GM18502 (cell line): ENCODE results near the gene ZFP91.

Source experiments
- ATAC-seq: cut with Tn5 transposase; IDR thresholded peaks from one replicate; pipeline ENCODE4 v1.9.1; 2021; ENCODE audit warnings: mild to moderate bottlenecking; ENCODE audit not compliant: unreplicated experiment, poor library complexity

Gene ZFP91

DNA sequence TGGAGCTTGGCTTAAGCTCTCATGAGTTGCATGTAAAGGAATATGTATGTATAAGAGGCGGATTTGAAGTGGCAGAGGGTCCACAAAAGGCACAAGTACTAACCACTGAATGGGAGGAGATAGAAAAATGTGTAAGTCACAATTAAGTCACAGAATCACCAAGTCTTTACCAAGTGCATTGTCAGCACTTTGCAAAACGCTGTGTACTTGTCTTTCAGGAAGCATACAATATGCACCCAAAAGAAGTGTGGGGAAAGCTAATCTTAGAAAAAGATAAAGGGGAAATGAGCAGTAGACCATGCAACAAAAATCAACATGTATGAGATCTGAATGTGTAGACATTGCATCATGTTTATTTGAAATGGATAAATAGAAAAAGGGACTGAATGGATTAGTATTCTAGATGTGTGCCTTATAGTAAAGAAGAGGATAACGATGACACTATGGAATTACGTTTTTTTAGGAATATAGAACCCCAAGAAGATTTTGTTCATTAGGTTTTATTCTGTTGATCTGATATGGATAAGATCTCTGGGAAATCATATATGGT lies 48.1 kb downstream of the ZFP91 start:
- ATAC-seq = no peak

DNA sequence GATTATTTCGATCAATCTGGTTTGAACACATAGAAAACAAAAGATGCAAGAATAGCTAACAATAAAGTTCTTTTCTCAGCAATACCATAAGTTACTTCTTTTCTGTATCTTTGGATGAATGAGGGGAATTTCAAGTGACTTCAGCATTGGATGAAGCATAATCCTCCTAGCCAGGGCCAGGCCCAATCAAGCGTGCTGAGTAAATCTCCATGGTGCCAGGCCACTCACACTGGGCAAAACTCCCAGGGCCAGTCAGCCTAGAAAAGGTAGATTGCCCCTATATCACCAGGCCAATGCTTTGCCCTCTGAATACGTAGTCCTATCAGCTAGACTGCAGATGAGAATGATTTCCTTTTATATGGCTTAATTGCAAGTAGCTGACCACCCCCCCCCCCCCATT lies 49.6 kb downstream of the ZFP91 start:
- no peak for ATAC-seq

DNA sequence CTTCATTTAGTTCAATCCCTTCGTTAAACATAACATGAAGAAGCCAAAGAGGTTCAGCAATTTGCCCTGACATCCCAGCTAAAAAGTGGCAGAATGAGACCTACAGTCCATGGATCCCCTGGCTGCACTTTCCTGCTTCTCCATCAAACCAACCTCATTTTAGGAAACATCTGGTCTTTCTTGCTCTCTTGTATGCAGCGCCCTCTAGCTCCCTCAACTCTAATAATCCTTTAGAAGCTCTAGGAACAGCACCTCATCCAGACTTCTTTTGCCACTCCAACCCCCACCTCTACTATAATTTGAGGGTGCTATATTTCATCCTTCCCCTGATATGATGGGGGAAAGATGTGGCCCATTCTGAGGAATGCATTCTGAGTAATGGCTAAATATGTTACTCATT lies 51.0 kb downstream of the ZFP91 start:
- ATAC-seq = peak; percentile 44

DNA sequence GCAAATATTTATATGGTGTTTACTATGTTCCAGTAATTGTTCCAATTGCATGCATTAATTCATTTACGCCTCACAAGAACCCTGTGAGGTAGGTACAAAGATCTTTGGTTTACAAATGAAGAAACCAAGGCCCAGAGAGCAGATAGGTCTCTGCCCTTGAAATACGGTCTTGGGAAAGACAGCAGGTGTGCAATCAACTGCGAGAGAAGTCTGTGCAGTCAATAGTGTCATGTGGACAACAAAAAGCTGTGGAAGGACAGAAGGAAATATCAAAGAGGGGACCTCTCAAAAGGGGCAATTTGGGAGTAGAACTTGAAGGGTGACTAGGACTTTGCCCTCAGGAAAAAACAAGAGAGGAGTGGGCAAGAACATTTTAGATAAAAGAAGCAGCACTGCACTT lies 52.5 kb downstream of the ZFP91 start:
- no peak for ATAC-seq

DNA sequence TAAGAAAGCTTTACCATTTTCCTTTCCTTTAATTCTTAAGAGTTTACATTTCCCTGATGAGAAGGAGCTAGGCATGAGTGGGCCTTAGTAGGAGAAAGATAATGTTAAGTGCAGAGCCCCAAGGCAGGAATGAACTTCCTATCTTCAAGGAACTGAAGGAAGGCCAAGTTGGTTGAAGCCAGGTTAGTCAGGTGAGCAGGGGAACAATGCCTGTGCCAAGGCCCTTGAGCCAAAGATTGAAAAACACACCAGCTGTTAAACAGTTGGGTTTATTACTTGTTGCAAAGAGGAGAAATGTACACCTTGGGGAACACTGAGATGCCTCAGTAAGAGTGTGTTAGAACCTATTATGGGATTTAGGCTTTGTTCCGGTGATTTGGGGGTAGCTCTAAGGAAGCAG lies 53.6 kb downstream of the ZFP91 start:
- no peak for ATAC-seq

DNA sequence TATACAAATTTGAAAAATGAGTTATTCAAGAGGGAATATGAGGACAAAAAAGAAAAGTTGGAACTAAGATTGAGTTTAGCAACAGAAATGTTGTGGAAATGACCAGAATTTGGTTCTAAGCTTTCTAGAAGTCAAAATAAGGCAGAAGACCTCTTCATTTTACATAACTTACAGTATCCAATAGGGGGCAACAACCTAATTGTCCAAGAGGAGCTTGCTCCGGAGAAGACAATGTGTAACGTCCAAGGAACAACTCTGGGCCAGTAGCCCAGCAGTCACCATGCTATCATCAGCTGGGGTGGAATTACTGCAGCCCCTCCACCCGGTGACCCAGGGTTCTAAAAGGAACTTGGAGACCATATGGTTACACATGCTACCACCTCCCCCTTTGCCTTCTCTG lies 57.7 kb downstream of the ZFP91 start:
- no peak for ATAC-seq

DNA sequence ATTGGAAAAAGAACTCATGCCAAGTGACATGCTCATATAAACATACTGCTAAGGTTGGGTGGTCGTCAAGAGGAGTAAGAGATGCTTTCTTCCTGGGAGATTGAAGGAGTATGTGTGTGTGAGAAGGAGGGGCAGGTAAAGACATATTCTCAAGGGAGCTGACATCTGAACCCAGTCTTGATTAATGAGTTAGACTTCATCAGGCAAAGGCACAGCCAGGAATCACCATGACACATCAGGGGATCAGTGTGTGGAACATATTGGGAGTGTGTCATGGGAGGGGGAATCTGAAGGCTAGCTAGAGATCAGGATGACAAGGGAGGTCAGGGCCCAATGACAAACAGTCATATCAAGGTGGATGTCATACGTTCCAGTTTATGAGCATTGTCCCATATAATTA lies 58.5 kb downstream of the ZFP91 start:
- ATAC-seq = no peak

DNA sequence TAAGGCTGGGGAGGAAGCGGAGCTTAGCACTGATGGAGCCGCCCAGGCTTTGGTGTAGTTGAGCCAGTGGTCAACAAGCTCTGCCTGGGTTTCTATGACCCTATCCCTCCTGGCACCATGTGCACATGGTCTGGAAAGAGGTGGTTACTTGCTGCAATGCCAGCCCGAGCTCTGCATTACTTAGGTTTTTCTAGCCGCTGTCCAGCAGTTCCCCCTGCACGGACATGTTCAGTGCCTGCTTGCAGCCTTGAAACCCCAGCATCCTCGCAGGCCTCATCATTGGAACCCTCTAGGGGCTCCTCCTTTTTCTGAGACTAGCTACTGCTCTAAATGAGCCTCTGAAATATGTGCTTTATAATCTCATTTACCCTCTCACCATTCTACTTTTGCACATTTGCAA lies 60.2 kb downstream of the ZFP91 start:
- ATAC-seq = no peak

DNA sequence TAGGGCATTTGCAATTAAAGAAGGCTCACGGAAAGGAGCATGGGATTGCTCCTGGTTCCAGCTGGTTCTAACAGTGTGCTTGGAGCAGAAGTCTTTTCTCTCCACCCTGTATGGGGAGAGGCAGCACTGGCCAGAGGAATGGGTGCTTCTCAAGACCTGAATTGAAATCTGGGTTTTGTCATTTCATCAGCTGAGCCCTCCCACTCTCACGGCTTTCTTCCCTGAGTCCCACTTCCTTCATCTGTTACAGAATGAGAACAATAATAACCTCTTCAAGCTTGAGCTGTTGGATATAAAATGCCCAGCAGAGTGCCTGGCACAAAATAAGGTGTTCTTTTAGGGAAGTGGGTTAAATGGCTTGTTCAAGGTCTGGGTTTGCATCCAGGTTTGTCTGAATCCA lies 60.8 kb downstream of the ZFP91 start:
- no peak for ATAC-seq

DNA sequence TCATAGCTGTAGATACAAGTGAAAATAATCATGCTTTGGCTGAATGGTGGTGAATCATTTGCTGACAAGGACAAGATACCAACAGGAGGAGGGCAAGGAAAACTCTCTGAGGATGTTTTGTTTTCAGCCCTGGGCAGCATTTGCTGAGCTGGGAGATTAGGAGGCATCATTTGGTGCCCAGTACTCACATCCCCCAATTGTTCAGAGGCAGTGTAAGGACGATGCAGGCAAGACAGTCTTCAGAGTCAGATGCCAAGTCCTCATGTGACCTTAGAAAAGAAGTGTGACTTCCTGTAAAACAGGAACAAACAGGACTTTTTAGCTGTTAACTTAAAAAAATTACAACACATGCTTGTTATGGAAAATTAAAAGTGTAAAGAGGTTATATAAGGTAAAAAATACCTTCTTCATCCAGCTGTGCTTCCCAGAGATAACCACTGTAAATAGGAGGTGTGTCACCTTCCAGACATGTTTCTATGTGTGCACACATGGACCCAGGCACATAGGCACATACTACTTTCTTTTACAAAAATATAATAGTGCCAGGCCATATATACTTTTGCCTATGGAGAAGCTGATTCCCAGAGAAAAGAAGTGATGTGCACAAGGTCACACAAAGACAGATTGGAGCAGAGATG lies 61.6 kb downstream of the ZFP91 start:
- ATAC-seq = no peak

DNA sequence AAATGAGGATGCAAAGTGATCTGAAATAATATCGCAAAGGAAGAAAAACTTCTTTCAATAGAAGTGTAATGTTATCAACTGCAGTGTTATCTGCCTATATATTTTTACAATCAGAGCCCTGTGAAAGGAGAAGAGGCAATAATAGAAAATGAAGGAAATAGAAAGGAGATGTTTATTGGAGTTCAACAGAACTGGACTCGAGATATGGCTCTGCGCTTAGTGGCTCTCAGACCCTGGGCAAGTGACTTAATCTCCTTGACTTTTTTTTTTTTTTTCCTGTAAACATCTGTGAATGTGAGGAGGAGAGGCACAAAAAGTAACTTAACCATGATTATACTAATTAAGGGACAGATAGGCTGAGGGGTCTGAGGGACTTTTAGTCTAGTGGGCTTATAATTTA lies 62.5 kb downstream of the ZFP91 start:
- no peak for ATAC-seq

DNA sequence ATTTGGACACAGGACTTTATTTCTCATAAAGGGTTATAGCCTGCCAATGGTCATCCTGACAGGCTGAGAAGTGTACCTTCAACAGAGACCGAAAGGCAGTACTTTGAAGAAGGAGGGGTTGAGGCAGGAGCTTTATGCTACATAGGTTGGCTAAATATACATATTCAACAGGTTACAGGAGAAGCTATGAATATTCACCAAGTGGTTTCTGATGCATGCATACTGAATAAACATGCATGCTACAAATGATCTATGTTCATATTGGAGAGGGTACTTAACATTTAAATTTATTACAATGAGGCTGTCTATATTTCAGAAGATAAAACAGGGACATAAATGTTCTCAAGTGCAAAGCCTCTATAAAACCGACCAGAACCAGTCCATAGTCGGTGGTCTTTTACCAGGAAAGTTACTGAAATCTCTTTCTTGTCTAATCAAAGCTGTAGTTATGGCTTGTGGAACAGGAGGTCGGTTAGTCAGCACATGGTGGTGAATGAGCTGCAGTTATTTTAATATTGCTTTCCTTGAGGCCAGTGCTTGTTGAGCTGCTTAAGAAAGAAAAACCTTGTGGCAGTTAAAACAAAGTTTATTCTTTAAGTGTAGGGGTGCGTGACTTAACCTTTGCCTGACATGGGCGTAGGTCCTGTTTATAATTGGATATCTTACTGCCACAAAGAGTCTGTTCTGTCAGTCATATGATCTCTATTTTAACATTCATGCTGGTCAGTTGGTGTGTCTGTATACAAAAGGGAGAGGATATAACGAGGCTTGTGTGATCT lies 63.1 kb downstream of the ZFP91 start:
- ATAC-seq = no peak

DNA sequence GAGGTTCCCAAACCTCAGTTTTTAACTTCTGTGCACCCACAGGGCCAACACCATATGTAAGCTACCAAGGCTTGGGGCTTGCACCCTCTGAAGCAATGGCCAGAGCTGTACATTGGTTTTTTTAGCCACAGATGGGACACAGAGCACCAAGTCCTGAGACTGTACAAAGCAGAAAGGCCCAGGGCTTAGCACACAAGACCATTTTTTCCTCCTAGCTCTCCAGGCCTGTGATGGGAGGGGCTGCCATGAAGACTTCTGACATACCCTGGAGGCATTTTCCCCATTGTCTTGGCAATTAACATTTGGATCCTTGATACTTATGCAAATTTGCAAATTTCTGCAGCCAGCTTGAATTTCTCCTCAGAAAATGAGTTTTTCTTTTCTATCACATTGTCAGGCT lies 67.0 kb downstream of the ZFP91 start:
- ATAC-seq = no peak

DNA sequence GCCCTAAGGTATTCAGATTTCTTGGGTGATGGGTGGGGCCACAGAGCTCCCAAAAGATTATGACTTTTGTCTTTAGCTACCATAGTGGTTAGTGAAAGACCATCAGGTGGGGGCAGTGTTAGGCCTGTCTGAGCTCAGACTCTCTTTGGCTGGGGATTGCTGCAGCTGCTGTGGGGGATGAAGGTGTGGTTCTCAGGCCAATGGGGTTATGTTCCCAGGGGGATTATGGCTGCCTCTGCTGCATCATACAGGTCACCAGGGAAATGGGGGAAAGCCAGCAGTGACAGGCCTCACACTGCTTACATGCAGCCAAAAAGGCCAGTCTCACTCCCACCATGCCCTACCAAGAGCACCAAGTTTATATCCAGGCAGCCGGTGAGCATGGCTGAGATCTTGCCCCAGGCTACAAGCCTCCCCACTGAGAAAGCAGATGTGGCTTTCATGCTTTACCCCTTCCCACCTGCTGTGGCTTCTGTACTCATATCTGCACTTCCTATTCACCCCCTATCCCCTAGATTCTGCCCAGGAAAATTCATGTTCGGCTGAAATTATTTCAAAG lies 68.4 kb downstream of the ZFP91 start:
- ATAC-seq = peak; percentile 85

DNA sequence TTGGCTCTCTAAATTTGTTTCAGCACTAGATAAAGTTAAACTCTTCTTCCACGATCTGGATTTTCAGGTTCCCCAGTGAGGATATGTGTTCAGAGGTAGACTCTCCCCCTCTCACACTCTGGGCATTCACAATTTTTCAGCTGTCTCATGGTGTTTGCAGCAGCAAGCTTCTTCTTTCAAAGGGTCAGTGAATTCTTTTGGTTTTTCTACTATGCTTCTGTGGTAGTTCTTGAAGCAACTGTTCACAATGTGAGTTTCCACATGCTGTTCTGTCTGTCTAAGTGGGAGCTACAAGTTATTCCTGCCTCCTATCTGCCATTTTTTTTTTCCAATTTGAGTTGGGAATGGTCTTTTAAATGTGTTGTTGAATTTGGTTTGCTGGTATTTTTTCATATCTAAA lies 69.0 kb downstream of the ZFP91 start:
- peak; percentile 13 for ATAC-seq

DNA sequence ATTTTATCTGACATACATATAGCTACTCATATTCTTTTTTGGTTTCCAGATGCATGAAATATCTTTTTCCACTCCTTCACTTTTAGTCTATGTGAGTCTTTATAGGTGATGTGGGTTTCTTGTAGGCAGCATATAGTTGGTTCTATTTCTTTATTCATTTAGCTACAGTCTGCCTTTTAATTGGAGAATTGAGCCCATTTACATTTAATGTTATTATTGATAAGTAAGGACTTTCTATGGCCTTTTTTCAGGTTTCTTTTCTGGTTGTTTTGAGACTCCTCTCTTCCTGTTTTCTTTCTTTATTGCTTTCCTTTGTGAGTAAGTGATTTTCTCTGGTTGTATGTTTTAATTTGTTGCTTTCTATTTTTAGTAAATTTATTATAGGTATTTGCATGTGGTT lies 70.8 kb downstream of the ZFP91 start:
- ATAC-seq = no peak

DNA sequence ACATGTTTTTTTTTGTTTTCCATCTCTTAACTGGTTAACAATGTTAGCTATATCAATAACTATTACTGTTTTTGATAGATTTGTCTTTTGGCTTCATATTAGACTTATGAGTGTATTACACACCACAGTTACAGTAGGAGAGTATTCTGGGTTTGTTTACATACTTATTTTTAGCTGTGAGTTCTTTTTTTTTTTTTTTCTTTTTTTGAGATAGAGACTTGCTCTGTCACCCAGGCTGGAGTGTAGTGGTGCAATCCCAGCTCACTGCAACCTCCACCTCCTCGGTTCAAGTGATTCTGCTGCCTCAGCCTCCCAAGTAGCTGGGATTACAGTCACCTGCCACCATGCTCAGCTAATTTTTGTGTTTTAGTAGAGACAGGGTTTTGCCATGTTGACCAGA lies 71.6 kb downstream of the ZFP91 start:
- no peak for ATAC-seq

DNA sequence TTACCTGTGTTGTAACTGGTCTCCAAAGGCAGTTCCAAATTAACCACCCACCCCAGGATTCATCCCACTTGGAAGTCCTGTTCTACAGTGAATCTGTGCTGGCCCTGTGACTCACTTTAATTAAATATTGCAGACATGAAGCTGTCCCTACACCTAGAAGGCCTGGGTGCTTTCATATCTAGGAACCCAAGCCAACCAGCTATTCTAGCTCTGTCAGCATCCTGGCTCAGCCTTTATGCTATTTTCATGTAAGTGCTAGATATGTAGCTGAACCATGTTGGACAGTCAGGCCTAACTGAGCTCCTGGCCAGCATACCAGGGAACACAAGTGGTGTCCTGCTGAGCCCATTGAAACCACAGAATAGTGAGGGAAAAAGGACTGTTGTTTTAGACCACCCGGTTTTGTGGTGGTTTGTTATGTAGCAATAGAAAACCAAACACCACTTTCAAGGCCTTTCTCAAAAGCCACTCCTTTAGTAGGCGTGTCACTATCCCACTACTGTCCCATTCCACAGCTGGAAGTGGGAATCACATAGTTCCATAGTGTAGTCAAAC lies 73.9 kb downstream of the ZFP91 start:
- ATAC-seq = no peak

DNA sequence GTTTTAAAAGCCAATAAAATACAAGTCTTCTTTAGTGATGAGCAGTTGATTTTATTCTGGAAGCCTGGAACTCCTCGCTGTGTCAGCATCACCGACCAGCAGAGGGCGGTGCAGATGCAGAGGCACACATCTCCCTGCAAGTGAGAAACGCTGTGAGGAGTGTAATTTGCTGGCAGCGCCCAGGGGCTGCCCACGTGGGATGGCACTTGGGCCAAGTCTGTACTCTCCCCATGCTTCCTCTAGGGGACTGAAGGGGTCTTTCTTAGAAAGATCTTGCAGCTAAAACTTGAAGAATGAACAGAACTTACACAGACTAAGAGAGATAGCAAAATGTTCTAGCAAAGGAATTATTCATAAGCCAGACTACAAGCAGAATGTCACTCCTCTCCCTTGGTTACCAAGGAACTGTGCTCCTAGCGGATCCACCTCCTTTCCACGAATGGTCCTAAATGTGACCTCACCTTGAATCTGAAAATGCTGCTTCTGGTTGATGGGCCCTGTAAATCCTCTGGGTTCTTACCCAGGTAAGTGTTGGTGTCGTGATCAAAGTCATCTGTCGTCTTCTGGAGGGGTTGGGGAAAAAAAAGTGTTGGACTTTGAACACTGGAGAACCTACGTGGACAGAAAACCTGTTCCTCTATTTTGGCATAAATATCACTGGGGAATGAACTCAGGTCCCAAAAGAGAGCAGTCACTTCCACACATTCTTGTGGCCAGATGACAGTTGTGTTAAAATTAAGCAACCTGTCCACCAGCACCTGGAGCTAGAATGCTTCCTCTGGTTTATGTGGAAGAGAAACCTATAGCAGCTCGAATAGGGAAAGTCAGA lies 75.4 kb downstream of the ZFP91 start:
- ATAC-seq = peak; percentile 91

DNA sequence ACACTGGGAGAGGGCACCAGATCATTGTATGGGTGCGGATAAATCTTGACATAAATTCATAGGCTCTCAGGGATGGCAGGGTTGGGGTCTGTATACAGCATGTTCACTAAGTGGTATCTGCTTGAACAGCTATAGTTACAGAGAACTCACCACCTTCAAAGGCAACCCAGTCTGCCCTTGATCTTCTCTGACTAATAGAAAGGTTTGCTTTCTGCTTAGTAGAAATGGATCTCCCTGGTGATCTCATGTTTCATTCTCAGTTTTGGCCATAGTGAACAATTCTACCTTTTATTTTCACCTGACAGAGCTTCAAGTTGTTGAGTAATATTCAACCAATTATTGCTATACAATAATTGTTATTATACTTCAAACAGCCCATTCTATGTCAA lies 76.0 kb downstream of the ZFP91 start:
- peak; percentile 48 for ATAC-seq
